Measurements from ENCODE around the gene APRT. TPM values are rescaled to one million over a fixed set of nuclear protein-coding genes. Genes with fewer than 3 reads are reported as not detected.

APRT gene
- total and polyA plus RNA-seq, 2 of the 8 experiments (the other 6 are each of a cell fraction or from before 2014, with no cell fraction given) = 221 to 267 TPM

- Histone ChIP-seq H2AFZ (ENCODE audit: low read length) (no peak overlapping the region), H3K9ac (replicated peaks in 1 of 4; ENCODE audit: extremely low read depth in 1 of 4, low read depth in 3 of 4, low read length in 3 of 4) (no peak overlapping the region), H3K4me2 (ENCODE audit: insufficient read depth in 1 of 2, low read depth in 2 of 2, low read length in 2 of 2) (no peak overlapping the region), H3K27ac (ENCODE audit: low read depth, low read length) (peak overlapping the region; percentile 31; the same call in 1 of the 2 replicates), H3K4me1 (replicated peaks in 1 of 4; ENCODE audit: control insufficient read depth in 3 of 4, insufficient read depth in 4 of 4, low read length in 3 of 4) (peaks cover 0 to 22% (median 13%) of the 10 kb centered on the region in 4 experiments; a peak in 6 of 7 replicates), H3K27me3 (replicated peaks in 1 of 4; ENCODE audit: control insufficient read depth in 3 of 4, extremely low read depth in 1 of 4, insufficient read depth in 3 of 4, low read length in 3 of 4) (no peaks in the 10 kb centered on the region), H2BK120ac (replicated peaks; ENCODE audit: low read depth, low read length) (no peak overlapping the region), H2BK12ac (ENCODE audit: low read depth, low read length) (no peak overlapping the region), H3K23ac (ENCODE audit: insufficient read length) (no peak overlapping the region), H3K4ac (replicated peaks; ENCODE audit: insufficient read length, low read depth, low read length) (no peak overlapping the region), H3K79me1 (ENCODE audit: low read depth, low read length) (peaks cover 15% of the 10 kb centered on the region), H4K8ac (ENCODE audit: extremely low read depth, insufficient read depth, low read length) (peak overlapping the region; percentile 18), H3K18ac (ENCODE audit: extremely low read depth, low read length) (no peak overlapping the region), H4K5ac (ENCODE audit: insufficient read length, low read depth, low read length) (no peak overlapping the region), H3K14ac (ENCODE audit: insufficient read length) (no peak overlapping the region), H3K23me2 (ENCODE audit: low read depth, low read length) (peaks cover 14% of the 10 kb centered on the region), H2AK5ac (ENCODE audit: low read depth, low read length) (no peak overlapping the region), H3K9me3 (ENCODE audit: insufficient read depth in 2 of 2, low read depth in 1 of 2, low read length in 1 of 2) (no peaks in the 10 kb centered on the region), H4K20me1 (replicated peaks in 1 of 2; ENCODE audit: control insufficient read depth in 1 of 2, insufficient read depth in 2 of 2, low read length in 2 of 2) (peaks cover 33 to 48% of the 10 kb centered on the region in 2 experiments), H4K91ac (replicated peaks; ENCODE audit: insufficient read length, low read length) (no peak overlapping the region), H2BK20ac (ENCODE audit: low read length) (no peak overlapping the region), H2BK5ac (ENCODE audit: low read depth, low read length) (no peak overlapping the region; the same call in 1 of the 2 replicates), H3K36me3 (ENCODE audit: control insufficient read depth in 2 of 4, insufficient read depth in 4 of 4, low read length in 3 of 4) (peaks cover 36 to 63% (median 47%) of the 10 kb centered on the region in 4 experiments), H2BK15ac (ENCODE audit: low read length) (no peak overlapping the region), H3K79me2 (ENCODE audit: control insufficient read depth in 1 of 2, insufficient read depth in 2 of 2, low read length in 2 of 2) (peaks cover 0 to 34% of the 10 kb centered on the region in 2 experiments; a peak in 2 of 4 replicates), H3K4me3 (ENCODE audit: extremely low read depth in 1 of 4, insufficient read depth in 2 of 4, low read depth in 3 of 4, low read length in 4 of 4) (no peak overlapping the region), H3K56ac (replicated peaks; ENCODE audit: insufficient read length, low read depth, low read length) (no peak overlapping the region)
- 94% methylated on average over 27 of the region's 27 CpGs; no CpG with 5 or more reads in 1 of the 2 experiments for WGBS, 2 experiments (ENCODE audit: extremely low coverage in 1 of 2, insufficient coverage in 1 of 2, insufficient read length in 1 of 2, insufficient replicate concordance in 2 of 2, low coverage in 1 of 2, low lambda C conversion rate in 2 of 2, missing lambda C conversion rate in 1 of 2)
- POLR2A ChIA-PET (ENCODE audit: partially characterized antibody) = interaction anchor here (0.8 to 8.1 kb wide), 18 partner anchors 13 to 394 kb away, joined by 3 to 77 read pairs (median 4); partner anchors contain the start of genes PABPN1L and SLC22A31
- TF ChIP-seq CHD2 (IDR thresholded peaks at IDR 0.05; ENCODE audit: low read length) (no peak), POLR2AphosphoS5 (IDR thresholded peaks at IDR 0.05; ENCODE audit: low read depth, low read length) (peak; percentile 83), RFX5 (IDR thresholded peaks at IDR 0.05; ENCODE audit: borderline replicate concordance, low read depth, low read length) (no peak), HDAC2 (IDR thresholded peaks at IDR 0.05; ENCODE audit: borderline replicate concordance in 1 of 2, low read depth in 2 of 2, low read length in 2 of 2) (no peak), E2F6 (IDR thresholded peaks at IDR 0.05) (no peak), MAFK (IDR thresholded peaks at IDR 0.05; ENCODE audit: low read depth, low read length) (no peak)
- CTCF ChIA-PET (ENCODE audit: partially characterized antibody) = interaction anchor here (1.4 to 2.3 kb wide), 4 partner anchors 9 to 69 kb away, joined by 3 to 8 read pairs (median 4); no protein-coding TSS in a partner anchor
- FAIRE-seq (no peak), DNase-seq (ENCODE audit: low read depth in 1 of 2, low spot score in 2 of 2) (no peak)
These were observed 5.1 kb downstream of the APRT start for GRCh38 chr16:88806491-88807111.

Measured in H1 (cell line).